ENCODE measurements around the gene DZIP1L.

DNA sequence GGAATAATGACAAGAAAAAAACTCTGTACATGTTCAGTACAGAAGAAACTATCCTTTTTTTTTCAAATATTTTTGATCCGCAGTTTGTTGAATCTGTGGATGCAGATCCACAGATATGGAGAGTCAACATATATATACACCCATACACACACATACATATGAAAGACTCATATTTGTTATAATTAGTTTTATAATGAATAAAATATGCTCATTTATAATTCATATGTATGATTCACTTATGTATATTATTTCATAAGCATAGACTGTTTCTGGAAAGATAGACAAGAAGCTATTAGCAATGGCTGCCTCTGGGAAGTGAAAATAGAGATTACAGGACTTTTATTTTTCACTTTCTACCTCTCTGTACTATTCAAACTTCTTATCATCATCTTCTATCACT is 9.8 kb downstream of the DZIP1L start:
- TF ChIP-seq, protein P1, sequence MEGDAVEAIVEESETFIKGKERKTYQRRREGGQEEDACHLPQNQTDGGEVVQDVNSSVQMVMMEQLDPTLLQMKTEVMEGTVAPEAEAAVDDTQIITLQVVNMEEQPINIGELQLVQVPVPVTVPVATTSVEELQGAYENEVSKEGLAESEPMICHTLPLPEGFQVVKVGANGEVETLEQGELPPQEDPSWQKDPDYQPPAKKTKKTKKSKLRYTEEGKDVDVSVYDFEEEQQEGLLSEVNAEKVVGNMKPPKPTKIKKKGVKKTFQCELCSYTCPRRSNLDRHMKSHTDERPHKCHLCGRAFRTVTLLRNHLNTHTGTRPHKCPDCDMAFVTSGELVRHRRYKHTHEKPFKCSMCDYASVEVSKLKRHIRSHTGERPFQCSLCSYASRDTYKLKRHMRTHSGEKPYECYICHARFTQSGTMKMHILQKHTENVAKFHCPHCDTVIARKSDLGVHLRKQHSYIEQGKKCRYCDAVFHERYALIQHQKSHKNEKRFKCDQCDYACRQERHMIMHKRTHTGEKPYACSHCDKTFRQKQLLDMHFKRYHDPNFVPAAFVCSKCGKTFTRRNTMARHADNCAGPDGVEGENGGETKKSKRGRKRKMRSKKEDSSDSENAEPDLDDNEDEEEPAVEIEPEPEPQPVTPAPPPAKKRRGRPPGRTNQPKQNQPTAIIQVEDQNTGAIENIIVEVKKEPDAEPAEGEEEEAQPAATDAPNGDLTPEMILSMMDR (IDR thresholded peaks at IDR 0.05; ENCODE audit: borderline replicate concordance, extremely low read depth, low read length, poor library complexity, severe bottlenecking), result no peak
- TF ChIP-seq EZH2 (IDR thresholded peaks at IDR 0.05; ENCODE audit: borderline replicate concordance, low read depth, low read length, severe bottlenecking), result no peak

Data from DND-41 (cell line).